ENCODE measurements around the gene SH3BGRL. TPM values are rescaled to one million over a fixed set of nuclear protein-coding genes. Genes with fewer than 3 reads are reported as not detected.

Gene SH3BGRL
- total RNA-seq, 1 experiment from 2014 or later, result 32.4 TPM

GRCh38 chrX:81201071-81201470, 831 bp upstream of the SH3BGRL start:
- Histone ChIP-seq H2AFZ (ENCODE audit: low read depth, low read length, poor library complexity, severe bottlenecking) (peak overlapping the region; percentile 83), H3K9me3 (ENCODE audit: control insufficient read depth in 1 of 2, insufficient read depth in 1 of 2, low read depth in 1 of 2, low read length in 2 of 2) (no peaks in the 10 kb centered on the region), H4K20me1 (ENCODE audit: insufficient read depth) (no peaks in the 10 kb centered on the region), H3K27me3 (ENCODE audit: insufficient read depth, low read length) (no peaks in the 10 kb centered on the region), H3K4me3 (replicated peaks in 1 of 2; ENCODE audit: low read depth in 1 of 2, low read length in 2 of 2) (peak overlapping the region; percentile 62 to 74), H3K9me2 (ENCODE audit: insufficient read depth) (no peaks in the 10 kb centered on the region), H3K27ac (ENCODE audit: low read depth, low read length) (peak overlapping the region; percentile 52; the same call in 1 of the 2 replicates), H3K4me1 (ENCODE audit: control insufficient read depth in 1 of 2, insufficient read depth in 2 of 2, low read length in 2 of 2) (peaks cover 2 to 4% of the 10 kb centered on the region in 2 experiments; a peak in 3 of 4 replicates), H3K36me3 (ENCODE audit: control insufficient read depth in 1 of 2, insufficient read depth in 2 of 2, low read length in 2 of 2) (no peaks in the 10 kb centered on the region), H3K4me2 (ENCODE audit: low read length) (peak overlapping the region; percentile 79), H3K9ac (ENCODE audit: low read length) (peak overlapping the region; percentile 64), H3K79me2 (ENCODE audit: insufficient read depth, low read length) (no peaks in the 10 kb centered on the region)
- ChIA-PET CTCF (interaction anchor here (1.4 kb wide), 1 partner anchor 176 kb away, joined by 3 read pairs; no protein-coding TSS in a partner anchor), POLR2A (no interaction called here), RAD21 (ENCODE audit: low non-redundant PET in 1 of 2, low total read pairs in 2 of 2, uncharacterized antibody in 2 of 2, unreplicated experiment in 2 of 2) (no interaction called here)
- DNase-seq (ENCODE audit: low read depth, low spot score), result no peak
- ATAC-seq, result no peak
- TF ChIP-seq YY1 (IDR thresholded peaks at IDR 0.05; ENCODE audit: extremely low read depth, insufficient replicate concordance, low read depth, low read length), result no peak
- TF ChIP-seq, protein P1, sequence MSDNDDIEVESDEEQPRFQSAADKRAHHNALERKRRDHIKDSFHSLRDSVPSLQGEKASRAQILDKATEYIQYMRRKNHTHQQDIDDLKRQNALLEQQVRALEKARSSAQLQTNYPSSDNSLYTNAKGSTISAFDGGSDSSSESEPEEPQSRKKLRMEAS (IDR thresholded peaks at IDR 0.05), result no peak
- no peak for TF ChIP-seq EGR1 (IDR thresholded peaks at IDR 0.05; ENCODE audit: low read depth)
- TF ChIP-seq RAD21 (IDR thresholded peaks at IDR 0.05; ENCODE audit: low read depth), result no peak
- no peak for TF ChIP-seq SRF (IDR thresholded peaks at IDR 0.05; ENCODE audit: low read depth)
- no peak for TF ChIP-seq JUND (IDR thresholded peaks at IDR 0.05)
- TF ChIP-seq CBX3 (IDR thresholded peaks at IDR 0.05; ENCODE audit: low read depth), result no peak
- TF ChIP-seq, protein P2, sequence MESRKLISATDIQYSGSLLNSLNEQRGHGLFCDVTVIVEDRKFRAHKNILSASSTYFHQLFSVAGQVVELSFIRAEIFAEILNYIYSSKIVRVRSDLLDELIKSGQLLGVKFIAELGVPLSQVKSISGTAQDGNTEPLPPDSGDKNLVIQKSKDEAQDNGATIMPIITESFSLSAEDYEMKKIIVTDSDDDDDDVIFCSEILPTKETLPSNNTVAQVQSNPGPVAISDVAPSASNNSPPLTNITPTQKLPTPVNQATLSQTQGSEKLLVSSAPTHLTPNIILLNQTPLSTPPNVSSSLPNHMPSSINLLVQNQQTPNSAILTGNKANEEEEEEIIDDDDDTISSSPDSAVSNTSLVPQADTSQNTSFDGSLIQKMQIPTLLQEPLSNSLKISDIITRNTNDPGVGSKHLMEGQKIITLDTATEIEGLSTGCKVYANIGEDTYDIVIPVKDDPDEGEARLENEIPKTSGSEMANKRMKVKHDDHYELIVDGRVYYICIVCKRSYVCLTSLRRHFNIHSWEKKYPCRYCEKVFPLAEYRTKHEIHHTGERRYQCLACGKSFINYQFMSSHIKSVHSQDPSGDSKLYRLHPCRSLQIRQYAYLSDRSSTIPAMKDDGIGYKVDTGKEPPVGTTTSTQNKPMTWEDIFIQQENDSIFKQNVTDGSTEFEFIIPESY (IDR thresholded peaks at IDR 0.05; ENCODE audit: extremely low read depth, insufficient replicate concordance, low read length), result no peak
- TF ChIP-seq ELF1 (IDR thresholded peaks at IDR 0.05; ENCODE audit: borderline replicate concordance, low read depth), result no peak
- no peak for TF ChIP-seq SIN3A (IDR thresholded peaks at IDR 0.05; ENCODE audit: low read depth)
- TF ChIP-seq, protein P3, sequence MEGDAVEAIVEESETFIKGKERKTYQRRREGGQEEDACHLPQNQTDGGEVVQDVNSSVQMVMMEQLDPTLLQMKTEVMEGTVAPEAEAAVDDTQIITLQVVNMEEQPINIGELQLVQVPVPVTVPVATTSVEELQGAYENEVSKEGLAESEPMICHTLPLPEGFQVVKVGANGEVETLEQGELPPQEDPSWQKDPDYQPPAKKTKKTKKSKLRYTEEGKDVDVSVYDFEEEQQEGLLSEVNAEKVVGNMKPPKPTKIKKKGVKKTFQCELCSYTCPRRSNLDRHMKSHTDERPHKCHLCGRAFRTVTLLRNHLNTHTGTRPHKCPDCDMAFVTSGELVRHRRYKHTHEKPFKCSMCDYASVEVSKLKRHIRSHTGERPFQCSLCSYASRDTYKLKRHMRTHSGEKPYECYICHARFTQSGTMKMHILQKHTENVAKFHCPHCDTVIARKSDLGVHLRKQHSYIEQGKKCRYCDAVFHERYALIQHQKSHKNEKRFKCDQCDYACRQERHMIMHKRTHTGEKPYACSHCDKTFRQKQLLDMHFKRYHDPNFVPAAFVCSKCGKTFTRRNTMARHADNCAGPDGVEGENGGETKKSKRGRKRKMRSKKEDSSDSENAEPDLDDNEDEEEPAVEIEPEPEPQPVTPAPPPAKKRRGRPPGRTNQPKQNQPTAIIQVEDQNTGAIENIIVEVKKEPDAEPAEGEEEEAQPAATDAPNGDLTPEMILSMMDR (IDR thresholded peaks at IDR 0.05 in 2 of 3, conservative IDR thresholded peaks at IDR 0.05 in 1 of 3; ENCODE audit: borderline replicate concordance in 1 of 3, insufficient read depth in 1 of 3, low read depth in 2 of 3, low read length in 2 of 3), result no peak
- TF ChIP-seq, protein P4, sequence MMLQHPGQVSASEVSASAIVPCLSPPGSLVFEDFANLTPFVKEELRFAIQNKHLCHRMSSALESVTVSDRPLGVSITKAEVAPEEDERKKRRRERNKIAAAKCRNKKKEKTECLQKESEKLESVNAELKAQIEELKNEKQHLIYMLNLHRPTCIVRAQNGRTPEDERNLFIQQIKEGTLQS (IDR thresholded peaks at IDR 0.05), result no peak
- no peak for TF ChIP-seq TCF7L2 (IDR thresholded peaks at IDR 0.05; ENCODE audit: borderline replicate concordance, extremely low read depth, insufficient read depth, insufficient read length)
- TF ChIP-seq REST (IDR thresholded peaks at IDR 0.05; ENCODE audit: low read depth), result no peak
- BruUV-seq (replicated peaks), result no TSS peak
- intact Hi-C loops (cut with micrococcal nuclease), result no loop called here
